ENCODE measurements around the gene CNOT6L.

GRCh38 chr4:77671051-77671450 lies 148.1 kb downstream of the CNOT6L start:
- TF ChIP-seq CTCF (IDR thresholded peaks at IDR 0.05 in 8 of 11, conservative IDR thresholded peaks at IDR 0.05 in 3 of 11) (no peak), POLR2AphosphoS5 (IDR thresholded peaks at IDR 0.05) (no peak)

Measured in spleen (tissue), 7 donors.